H4 (cell line): ENCODE results near the gene IRX3. TPM values are rescaled to one million over a fixed set of nuclear protein-coding genes. Genes with fewer than 3 reads are reported as not detected.
"Not testable (repeated sequence)": the region's sequence is repeated elsewhere in the genome, so short reads cannot be mapped to it uniquely, and the experiment has no call there.

Source experiments
- DNase-seq: peaks from one replicate; pipeline ENCODE4 v3.0.0-alpha.2; 2015; ENCODE audit warnings: low spot score
- total RNA-seq: library from RNA; depleted of rRNA; stranded (reverse); fragments of >200 nt; shearing (Covaris generic); gene quantifications from 2 replicates; pipeline ENCODE4 v1.2.3, GENCODE V29; 2014

Gene IRX3
- total RNA-seq, 1 experiment from 2014 or later = 0.64 TPM

DNA sequence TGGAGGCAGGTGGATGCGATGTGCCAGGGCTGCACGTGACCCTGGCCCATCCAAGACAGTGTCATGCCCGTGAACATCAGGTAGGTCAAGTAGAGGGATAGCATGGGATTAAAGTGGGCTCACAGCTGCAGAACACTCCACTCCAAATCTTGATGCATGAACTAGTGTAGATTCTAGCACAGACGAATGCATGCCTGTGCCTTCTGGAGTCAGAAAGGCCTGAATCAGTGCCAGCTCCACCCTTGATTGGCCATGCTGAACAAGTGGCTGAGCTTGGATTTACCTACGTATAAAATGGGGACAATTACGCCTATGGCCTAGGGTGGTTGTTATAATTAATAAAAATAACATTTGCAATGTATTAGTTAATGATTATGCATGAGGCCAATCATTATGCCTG is 10.6 kb downstream of the IRX3 start:
- DNase-seq = no peak

DNA sequence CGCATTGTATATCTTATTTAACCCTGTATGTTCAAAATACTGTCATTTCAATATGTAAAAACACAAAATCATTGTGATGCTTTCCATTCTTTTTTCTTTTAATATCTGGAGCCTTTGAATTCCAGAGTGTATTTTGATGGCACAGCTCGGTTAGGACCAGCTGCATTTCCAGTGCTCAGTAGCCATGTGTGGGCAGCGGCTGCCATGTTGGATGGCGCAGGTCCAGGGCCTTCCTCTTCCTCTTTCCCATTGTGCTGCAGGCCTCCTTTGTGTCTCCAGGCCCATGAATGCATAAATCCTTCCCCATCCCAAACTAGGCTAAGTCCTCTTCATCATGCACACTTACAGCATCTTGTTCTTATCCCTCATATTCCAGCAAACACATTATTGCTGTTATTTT is 13.0 kb downstream of the IRX3 start:
- no peak for DNase-seq

GRCh38 chr16:54270711-54271110 is 15.9 kb downstream of the IRX3 start:
- DNase-seq = no peak

DNA sequence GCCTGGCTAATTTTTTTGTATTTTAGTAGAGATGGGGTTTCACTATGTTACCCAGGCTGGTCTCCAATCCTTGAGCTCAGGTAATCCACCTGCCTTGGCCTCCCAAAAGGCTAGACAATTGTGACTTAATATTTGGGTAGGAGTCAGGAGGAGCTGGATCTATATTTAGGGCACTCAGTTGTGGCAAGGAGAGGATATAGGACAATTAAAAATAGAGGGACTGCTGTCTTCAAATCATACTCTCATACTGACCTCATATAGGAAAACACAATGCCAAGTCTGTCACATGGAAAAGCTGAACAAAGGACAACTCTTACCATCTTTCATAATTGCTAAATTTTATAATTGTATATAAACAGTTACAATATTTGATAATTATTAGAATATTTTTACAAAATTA is 17.1 kb downstream of the IRX3 start:
- no peak for DNase-seq

GRCh38 chr16:54268766-54269165 is 17.8 kb downstream of the IRX3 start:
- no peak for DNase-seq

- DNase-seq = no peak
These were observed 18.2 kb downstream of the IRX3 start for GRCh38 chr16:54268340-54268739.

DNA sequence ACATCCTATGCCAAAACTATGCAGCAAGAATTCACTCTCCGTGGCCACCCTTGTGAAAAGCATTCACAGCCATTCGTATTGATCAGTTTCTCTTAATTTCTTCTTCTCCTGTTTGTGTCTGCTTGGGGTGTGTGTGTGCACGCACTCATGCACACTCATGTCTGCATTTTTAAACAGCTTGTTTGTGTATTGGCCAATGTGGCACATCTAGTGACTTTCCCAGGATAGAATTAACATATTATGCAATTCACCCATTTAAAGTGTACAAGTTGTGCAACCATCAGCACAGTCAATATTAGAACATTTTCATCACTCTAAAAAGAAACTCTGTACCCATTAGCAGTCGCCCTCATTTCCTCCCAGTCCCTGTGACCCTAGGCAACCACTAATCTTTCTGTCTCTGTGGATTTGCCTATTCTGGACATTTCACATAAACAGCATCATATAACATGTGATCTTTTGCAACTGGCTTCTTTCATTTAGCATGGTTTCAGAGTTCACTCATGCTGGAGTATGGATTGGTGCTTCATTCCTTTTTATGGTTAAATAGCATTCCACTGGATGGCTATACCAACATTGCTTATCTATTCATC is 20.1 kb downstream of the IRX3 start:
- DNase-seq = peak; percentile 31

GRCh38 chr16:54265575-54266107 is 20.9 kb downstream of the IRX3 start:
- DNase-seq = no peak

GRCh38 chr16:54253118-54253517 is 33.5 kb downstream of the IRX3 start:
- DNase-seq = no peak

DNA sequence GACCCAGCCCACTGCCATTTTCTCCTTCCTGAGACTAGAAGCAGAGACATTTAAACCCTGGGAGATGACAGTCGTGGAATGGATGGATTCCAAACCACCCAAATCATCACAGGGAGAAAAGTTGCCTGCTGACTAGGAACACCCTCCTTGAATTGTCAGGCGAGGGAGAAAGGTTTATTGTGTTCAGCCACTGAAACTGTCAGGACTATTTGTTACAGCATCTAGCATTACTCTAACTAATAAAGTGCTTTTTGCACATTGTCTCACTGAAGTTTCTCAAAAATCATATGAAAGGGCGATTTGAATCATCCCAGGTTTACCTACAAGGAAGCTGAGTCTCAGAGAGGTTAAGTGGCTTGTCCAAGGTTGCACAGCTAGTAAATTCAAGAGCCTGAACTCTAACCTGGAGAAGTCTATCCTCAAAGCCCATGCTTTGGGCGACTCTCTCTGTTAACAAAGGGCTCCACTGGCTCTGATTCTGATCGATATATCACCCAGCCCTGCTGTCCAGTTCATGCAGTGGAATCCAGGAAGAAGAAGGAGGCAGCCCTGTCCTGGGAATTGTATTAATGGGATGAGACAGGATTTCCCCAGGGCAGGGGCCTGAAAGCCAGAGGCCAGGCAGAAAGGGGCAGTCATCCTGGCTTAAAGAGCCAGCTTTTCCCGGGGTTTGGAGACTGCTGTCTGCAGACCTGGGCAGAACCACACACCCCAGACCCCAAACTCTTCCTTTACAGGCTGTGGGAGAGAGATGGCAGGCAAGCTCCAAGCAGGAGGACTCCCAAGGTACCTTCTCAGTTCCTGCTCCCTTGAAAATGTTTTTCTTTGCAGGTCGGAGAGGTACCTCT is 37.5 kb downstream of the IRX3 start:
- DNase-seq = no peak

- DNase-seq = not testable (repeated sequence)
These were observed 38.9 kb downstream of the IRX3 start for GRCh38 chr16:54247705-54248104.

DNA sequence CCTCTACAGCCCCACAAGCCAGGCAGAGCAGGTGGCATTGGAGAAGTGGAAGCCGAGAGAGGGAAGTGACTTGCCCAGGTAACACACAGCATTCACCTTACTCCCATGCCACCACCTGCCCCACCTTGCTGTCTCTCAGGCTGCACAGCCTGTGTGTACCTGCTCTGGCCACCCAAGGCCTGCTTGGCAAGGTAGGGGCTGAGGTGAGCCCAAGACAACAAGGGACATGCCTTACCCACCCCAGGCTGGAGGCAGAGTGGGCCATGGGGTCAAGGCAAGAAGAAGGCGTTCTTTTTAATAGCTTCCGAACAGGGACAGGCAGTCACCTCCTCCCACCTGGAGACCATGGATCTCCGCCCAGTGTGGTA is 40.1 kb downstream of the IRX3 start:
- DNase-seq = no peak

DNA sequence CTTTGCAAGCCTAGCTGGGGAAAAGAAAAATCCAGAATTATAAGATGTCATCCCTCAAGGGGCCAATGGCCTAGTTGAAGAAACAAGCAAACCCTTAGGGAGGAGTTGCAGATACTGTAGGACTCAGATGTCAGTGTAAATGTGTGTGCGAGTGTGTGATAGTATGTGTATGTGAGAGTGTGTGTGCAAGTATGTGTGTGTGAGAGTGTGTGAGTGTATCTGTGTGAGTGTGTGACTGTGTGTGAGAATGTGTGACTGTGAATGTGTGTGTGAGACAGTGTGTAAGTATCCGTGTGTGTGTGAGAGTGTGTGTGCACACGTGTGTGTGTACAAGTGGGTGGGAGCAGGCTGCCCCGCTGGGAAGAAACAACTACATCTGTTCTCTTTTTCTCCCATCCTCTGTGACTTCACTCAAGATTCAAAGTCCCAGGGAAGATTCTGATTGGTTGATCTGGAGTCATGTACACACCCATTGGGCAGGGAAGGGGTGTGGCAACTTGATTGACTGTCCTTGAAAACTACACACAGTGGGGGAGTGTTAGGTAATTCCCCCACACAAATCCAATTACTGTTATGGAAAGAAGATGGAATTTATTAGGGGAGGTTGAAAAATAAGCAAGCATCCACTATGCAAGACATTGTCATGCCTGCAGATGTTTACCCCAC is 40.7 kb downstream of the IRX3 start:
- no peak for DNase-seq

DNA sequence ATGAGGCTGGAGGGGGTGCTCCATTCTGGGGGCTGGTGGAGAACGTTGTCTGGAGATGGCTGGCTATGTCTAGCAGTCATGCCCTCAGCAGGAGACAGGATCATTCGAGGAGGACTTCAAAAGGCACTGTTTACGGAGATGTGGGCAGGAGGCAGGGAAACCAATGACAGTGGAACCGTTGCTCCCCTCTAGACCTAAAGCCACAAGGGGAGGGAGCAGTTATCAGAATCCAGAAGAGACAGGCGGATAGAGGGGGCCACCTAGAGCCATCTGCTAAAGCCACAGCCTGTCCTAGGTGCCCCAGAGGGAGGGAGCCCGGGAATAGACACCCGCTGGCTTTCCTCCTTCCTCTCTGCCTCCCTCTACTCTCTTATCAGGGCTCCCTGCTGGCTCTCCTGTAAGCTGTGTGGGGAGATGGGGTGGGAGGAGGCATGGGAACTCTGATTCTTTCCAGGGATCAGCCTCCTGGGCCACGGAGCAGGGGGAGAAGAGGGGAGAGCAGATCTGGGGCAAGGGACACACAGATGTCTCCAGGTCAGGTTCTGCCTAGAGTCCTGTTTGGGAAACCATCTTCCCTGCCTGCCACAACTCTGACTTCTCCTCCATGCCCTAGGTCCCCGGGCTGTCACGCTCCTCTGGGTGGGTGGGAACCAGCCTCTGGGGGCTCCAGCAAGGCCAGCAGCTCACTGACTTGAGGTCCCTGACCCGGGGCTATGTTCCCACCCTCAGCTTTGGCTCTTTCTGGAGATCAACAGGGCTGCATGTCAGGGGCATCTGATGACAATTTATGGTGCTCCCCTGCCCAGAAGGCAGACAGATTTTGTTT is 42.3 kb downstream of the IRX3 start:
- no peak for DNase-seq

DNA sequence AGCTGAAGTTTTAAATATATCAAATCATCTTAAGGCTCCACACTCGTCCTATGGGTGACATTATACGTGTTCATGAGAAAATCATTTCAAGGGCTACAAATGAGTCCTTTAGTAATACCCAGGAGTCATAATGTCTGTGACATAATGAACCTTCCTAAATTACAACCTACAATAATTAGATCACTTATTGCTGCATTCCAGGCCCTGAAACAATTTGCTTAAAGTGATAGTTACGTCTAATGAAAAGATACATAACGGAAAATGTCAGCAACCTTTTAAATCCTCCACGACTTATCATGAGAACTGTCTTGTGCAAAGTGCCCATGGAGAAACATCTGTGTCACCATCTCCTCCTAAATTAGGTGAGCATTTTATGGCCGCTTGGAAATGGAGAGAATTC is 43.4 kb downstream of the IRX3 start:
- no peak for DNase-seq

GRCh38 chr16:54242199-54242598 is 44.4 kb downstream of the IRX3 start:
- peak; percentile 37 for DNase-seq

DNA sequence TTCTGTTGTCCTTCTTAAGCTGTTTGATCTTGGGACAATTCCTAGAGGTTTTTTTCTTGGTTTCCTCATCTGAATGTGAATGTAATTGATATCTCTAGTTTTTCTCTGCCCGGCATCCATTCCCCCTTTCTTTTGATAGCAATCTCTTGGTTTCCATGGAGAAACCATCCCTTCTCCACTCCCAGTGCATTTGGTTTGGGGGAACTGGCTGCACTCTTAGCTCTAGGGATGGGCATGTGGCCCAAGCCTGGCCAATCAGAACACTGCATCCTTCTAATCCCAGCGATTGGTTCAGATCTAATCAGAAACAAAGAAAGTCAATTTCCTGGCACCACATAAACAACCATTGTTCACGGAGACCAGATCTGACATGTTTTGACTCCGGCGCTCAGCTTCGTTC is 45.1 kb downstream of the IRX3 start:
- DNase-seq = no peak

- no peak for DNase-seq
These were observed 46.1 kb downstream of the IRX3 start for GRCh38 chr16:54240271-54241129.

- no peak for DNase-seq
These were observed 47.1 kb downstream of the IRX3 start for GRCh38 chr16:54239456-54239855.

GRCh38 chr16:54236773-54237172 is 49.8 kb downstream of the IRX3 start:
- no peak for DNase-seq

GRCh38 chr16:54233615-54234014 is 53.0 kb downstream of the IRX3 start:
- no peak for DNase-seq
